Hematopoietic multipotent progenitor cell treated with erythropoietin and hydrocortisone succinate and interleukin-3 and kit ligand, for 17 days (in vitro differentiated cells): ENCODE measurements around the gene ECSIT.
"Not testable (repeated sequence)": the region's sequence is repeated elsewhere in the genome, so short reads cannot be mapped to it uniquely, and the experiment has no call there.

Experiments
- DNase-seq: peaks from one replicate; pipeline ENCODE4 v3.0.0-alpha.2; 2015; ENCODE audit warnings: low spot score

Gene ECSIT

DNA sequence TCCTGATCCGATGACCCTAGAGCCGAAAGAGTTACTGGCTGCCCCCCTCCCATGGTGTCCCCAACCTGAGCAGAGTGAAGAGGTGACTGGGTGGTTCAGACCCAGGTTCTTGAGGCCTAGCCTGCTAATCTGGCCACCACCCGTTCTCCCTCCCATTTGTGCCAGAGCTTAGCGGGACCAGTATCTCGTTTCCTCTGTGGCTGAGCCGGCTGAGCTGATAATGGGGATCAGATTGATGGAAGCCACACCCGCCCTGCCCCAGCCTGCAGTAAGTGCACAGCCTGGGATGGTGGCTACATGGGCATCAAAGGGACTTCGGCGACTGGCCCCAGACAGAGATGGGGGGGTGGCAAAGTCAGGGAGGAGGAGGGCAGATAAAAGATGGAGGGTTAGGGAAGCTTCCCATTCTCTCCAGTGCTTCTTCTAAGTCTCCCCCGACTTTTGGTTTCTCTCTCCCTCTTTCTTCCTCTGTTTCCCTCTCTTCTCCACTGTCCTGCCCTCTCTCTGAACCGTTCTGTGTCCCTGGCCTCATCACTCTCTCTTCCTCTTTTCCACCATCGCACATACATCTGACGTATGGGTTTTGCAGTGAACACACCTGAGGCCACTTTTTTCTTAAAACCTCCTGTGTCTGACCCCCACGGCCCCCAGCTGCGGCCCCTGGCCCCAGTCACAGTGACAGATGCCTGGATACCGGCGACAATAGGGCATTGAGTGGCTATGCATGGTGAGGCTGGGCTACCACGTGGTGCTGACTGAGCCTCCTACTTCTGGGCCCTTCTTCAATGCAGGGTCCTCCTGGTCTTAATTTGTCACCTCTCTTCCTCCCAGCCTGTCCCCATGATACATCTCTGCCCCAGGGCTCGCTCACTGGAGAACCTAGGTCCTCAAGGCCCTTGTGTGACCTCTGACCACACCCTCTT, 50.5 kb downstream of the ECSIT start:
- no peak for DNase-seq

DNA sequence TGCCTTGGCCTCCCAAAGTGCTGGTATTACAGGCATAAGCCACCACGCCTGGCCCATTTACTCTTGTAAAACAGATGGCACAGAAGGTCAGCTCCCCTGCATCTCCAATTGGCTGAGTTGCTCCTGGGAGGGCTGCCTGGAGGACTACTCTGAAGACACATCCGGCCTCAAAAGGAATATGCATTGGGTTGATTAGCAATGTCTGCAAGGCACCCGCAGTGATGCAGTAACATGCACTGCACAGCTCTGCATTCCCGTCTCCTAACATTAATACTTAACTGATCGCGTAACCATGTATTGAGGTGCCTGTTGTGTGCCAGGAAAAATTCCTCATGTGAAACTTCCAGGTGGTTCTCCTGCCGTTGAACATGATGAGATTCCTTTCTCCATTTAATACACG, 53.1 kb downstream of the ECSIT start:
- DNase-seq, result no peak

DNA sequence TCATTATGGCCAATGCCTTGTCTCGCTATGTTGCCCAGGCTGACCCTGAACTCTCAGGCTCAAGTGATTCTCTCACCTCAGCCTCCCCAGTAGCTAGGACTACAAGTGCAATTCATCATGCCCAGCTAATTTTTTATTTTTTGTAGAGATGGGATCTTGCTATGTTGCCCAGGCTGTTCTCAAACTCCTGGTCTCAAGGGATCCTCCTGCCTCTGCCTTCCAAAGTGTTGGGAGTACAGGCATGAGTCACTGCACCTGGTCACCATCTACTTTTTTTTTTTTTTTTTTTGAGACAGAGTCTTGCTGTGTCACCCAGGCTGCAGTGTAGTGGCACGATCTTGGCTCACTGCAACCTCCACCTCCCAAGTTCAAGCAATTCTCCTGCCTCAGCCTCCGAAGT, 53.6 kb downstream of the ECSIT start:
- not testable (repeated sequence) for DNase-seq

DNA sequence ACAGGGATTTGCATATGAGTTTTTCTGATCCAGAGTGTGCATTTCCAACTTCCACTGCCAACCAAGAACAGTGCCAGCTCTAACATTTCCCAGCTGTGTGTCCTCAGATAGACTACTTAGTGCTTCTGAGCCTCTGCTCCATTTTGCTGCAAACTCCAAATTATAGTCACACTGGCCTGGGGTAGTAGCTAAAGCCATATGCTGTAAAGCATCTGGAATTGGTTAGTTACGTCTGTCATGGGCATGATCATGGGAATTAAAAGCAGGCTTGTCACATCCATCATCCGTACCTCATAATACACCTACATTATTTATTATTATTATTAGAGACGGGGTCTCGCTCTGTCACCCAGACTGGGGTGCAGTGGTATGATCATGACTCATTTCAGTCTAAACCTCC, 55.2 kb downstream of the ECSIT start:
- DNase-seq, result no peak

DNA sequence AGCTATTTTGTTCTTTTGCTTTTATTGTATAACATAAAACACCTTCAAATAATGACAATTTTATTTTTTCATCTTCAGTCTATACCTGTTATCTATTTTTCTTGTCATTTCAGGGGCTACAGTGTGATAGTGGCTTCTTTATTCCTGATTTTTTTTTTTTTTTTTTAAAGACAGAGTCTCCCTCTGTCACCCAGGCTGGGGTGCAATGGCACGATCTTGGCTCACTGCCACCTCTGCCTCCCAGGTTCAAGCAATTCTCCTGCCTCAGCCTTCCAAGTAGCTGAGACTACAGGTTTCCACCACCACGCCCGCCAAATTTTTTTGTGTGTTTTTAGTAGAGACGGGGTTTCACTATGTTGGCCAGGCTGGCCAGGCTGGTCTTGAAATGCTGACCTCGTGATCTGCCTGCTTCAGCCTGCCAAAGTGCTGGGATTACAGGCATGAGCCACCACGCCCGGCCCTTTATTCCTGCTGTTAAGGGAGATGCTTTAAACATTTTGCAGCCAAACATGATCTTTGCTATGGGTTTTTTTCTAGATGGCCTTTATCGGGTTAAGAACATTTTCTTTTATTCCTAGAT, 60.6 kb downstream of the ECSIT start:
- not testable (repeated sequence) for DNase-seq

DNA sequence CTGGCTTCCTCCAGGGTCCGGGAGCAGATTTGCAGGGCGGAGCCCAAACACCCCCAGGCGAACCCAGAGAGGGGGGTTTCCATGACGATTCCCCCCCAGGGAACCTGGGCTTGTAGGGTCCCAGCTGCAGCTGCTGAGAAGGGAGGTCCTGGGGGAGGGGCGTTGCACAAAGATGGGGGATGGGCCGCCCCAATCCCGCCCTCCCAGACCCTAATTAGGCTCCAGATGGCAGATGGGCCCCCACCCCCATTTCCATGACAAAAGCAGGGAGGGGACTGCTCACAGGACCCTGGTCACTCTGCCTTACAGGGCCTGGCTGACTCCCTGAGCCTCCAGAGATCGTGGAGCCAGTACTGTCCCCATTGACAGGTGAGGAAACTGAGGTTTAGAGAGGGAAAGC, 63.3 kb downstream of the ECSIT start:
- DNase-seq, result no peak

DNA sequence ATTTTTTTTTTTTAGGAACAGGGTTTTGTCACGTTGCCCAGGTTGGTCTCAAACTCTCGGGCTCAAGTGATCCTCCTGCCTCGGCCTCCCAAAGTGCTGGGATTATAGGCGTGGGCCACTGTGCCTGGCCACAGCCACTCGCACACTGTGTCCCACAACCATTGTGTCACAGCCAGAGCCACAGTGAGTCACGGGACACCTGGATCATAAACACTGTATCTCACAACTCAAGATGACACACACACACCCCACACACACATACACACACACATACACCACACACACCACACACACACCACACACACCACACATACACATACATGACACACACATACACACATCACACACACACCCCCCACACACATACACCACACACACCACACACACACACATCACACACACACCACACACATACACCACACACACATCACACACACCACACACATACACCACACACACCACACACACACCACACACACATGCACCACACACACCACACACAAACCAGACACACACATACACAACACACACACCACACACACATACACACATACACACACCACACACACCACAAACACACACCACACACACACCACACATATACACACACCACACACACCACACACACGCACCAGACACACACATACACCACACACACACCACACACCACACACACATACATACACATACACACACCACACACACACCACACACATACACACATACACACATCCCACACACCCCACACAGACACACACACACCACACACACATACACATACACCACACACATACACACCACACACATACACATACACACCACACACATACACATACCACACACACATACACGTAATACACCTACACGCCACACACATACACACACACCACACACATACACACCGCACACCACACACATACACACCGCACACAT, 64.3 kb downstream of the ECSIT start:
- DNase-seq, result no peak

DNA sequence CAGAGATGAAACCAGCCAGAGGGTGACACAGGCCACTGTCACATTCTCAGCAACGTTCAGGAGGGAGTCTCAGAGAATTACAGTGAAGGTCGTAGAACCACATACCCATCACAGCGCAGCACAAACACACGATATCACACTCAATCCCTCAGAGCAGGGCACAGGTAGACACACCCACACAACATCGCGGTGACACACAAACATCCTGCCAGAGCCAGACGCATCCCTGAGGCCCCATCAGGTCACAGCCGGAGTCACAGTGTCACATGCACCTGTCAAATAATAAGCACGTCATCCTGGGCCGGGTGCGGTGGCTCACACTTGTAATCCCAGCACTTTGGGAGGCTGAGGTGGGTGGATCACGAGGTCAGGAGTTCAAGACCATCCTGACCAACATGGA, 65.5 kb downstream of the ECSIT start:
- no peak for DNase-seq

DNA sequence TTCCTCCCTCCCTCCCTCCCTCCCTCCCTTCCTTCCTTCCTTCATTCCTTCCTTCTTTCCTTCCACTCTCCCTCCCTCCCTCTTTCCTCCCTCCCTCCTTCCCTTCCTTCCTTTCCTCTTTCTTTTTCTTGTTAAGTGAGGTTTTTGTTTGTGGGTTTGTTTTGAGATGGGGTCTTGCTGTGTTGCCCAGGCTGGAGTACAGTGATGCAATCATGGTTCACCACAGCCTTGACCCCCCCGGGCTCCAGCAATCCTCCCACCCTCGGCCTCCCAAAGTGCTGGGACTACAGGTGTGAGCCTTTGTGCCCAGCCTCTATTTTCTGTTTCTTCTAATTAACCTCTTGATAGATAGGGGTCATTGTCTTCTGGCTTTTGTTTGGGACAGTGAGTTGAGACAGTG, 67.5 kb downstream of the ECSIT start:
- DNase-seq, result no peak

DNA sequence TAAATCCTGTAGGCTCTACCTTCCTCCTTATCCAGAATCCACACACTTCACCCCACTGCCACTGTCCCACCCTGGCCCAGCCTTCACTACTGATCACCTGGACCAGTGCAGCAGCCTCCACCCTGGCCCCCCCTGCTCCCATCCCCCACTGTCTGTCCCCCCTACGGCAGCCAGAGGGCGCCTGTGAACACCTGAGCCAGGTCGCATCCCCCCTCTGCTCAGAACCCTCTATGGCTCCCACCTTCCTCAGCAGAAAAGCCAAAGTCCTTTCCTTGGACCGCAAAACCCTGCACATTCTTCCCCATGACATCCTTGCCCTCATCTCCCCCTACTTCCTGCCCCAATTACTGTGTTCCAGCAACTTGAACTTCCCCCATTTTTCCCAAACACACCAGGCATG, 68.7 kb downstream of the ECSIT start:
- peak; percentile 26 for DNase-seq

DNA sequence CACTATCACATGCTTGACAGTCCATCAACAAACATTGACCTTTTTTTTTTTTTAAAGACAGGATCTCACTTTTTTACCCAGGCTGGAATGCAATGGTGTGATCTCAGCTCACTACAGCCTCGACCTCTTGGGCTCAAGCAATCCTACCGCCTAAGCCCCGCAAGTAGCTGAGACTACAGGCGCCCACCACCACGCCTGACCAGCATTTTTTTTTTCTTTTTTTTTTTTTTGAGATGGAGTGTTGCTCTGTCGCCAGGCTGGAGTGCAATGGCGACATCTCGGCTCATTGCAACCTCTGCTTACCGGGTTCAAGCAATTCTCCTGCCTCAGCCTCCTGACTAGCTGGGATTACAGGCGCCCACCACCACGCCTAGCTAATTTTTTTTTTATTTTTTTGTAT, 70.0 kb downstream of the ECSIT start:
- not testable (repeated sequence) for DNase-seq

DNA sequence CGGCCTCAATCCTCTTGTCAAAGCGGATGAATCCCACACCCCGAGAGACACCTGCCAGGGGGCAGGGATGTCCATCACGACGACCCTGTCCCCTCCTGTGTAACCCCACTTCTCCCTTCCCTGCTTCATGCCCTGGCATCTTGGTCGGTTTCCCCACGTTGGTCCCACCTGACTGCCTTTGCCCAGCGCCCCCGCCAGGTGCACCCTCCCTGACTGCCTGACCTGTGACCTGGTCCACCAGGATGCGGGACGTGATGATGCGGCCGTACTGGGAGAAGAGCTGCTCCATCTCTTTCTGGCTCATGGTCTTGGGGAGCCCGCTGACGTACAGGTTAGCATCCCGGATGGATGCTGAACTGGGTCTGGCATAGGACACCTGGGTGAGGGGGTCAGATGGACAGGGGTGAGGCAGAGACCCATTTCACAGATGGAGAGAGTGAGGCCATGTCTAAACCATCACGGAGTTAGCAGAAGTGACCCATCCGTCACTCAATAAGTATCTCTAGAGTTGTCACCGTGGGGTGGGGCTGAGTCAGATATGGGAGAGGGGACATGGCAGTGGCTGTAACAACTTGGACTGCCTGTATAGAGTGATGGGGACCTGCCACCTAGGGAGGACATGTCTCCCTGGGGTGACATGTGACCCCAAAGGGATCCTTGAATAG, 70.6 kb downstream of the ECSIT start:
- DNase-seq, result no peak

DNA sequence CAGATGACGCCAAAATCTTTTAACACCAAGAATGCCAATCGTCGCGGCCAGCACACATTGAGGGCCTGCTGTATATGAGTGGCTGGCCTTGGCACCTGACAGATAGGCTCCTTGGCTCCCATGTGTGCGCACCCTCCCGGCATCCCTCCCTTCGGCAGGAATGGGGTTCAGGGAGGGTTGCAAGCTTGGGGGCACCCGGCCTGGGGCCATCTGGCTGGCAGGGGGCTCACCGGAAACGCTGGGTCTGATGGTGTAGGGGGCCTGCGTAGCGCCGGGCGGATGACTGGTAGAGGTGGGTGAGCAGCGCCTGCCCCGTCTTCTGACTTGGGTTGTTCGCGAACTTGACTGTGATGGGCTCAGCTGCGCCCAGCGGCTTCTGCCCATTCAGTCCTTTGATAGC, 71.1 kb downstream of the ECSIT start:
- no peak for DNase-seq

DNA sequence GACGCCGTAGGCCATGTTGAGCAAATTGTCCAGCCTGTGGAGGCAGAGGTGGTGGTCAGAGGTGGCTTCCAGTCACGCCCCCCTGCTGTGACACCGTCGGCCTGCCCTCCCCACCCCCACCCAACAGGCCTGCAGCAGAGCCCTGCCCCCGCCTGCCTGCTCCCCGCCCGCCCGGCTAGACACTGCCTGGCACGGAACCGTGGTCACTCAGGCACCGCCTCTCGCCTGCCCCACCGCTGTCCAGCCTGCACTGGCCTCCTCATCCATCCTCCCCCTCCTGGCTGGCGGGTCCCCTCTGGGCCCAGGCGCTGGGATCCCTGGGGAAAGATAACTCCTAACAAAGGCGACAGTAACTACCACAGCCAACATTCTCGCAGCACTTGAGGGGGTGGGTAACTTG, 71.8 kb downstream of the ECSIT start:
- DNase-seq, result no peak

DNA sequence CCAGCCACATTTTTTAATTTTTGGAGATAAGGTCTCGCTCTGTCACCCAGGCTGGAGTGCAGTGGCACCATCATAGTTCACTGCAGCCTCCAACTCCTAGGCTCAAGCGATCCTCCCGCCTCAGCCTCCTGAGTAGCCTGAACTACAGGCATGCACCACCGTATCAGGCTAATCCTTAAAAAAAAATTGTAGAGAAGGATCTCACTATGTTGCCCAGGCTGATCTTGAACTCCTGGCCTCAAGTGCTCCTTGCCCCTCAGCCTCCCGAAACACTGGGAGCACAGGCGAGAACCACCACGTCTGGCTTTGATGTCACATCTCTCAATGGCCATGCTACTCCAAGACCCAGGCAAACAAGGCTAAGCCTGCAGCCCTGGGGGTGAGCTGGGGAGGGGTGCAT, 72.3 kb downstream of the ECSIT start:
- DNase-seq, result no peak
